SJSA1 (cell line): Measurements from ENCODE around the gene SH3RF3. TPM values are rescaled to one million over a fixed set of nuclear protein-coding genes. Genes with fewer than 3 reads are reported as not detected.

Experiments
- DNase-seq, 2 experiments: peaks; one replicate each; pipeline ENCODE4 v3.0.0-alpha.2; 2015 to 2020; ENCODE audit warnings: low spot score in 2 of 2, low read depth in 1 of 2
- H3K27ac ChIP-seq: fragments of 250-450 bp; sonication (Bioruptor Pico); 2 replicates; pipeline ENCODE4 v1.5.1; 2020; ENCODE audit warnings: mild to moderate bottlenecking, moderate library complexity
- H3K27me3 ChIP-seq: fragments of 250-450 bp; sonication (Bioruptor Pico); replicated peaks from 2 replicates; pipeline ENCODE4 v1.5.1; 2020; ENCODE audit warnings: mild to moderate bottlenecking, moderate library complexity
- H3K36me3 ChIP-seq: fragments of 250-450 bp; sonication (Bioruptor Pico); 2 replicates; pipeline ENCODE4 v1.5.1; 2020; ENCODE audit warnings: mild to moderate bottlenecking
- H3K4me1 ChIP-seq: fragments of 250-450 bp; sonication (Bioruptor Pico); replicated peaks from 2 replicates; pipeline ENCODE4 v1.6.1; 2021; ENCODE audit warnings: mild to moderate bottlenecking
- H3K4me3 ChIP-seq: fragments of 250-450 bp; sonication (Bioruptor Pico); 2 replicates; pipeline ENCODE4 v1.5.1; 2020; ENCODE audit warnings: mild to moderate bottlenecking
- H3K9me3 ChIP-seq: fragments of 250-450 bp; sonication (Bioruptor Pico); replicated peaks from 2 replicates; pipeline ENCODE4 v1.5.1; 2020; ENCODE audit warnings: mild to moderate bottlenecking
- total RNA-seq: library from RNA; depleted of rRNA; stranded (reverse); fragments of >200 nt; shearing (Covaris generic); gene quantifications from 2 replicates; pipeline ENCODE4 v1.2.3, GENCODE V29; 2014

SH3RF3 gene
- total RNA-seq, 1 experiment from 2014 or later = 6.1 TPM

GRCh38 chr2:109205447-109205846 is 76.4 kb downstream of the SH3RF3 start:
- no peaks in the 10 kb centered on the region for H3K27me3 ChIP-seq
- H3K36me3 ChIP-seq = no peaks in the 10 kb centered on the region
- no peak overlapping the region for H3K4me3 ChIP-seq
- H3K9me3 ChIP-seq = no peaks in the 10 kb centered on the region
- H3K27ac ChIP-seq = no peak overlapping the region
- H3K4me1 ChIP-seq = peaks cover 22% of the 10 kb centered on the region
- no peak for DNase-seq

GRCh38 chr2:109206569-109207146 is 77.7 kb downstream of the SH3RF3 start:
- no peak for DNase-seq
- H3K4me1 ChIP-seq = peaks cover 24% of the 10 kb centered on the region
- no peak overlapping the region for H3K4me3 ChIP-seq
- no peaks in the 10 kb centered on the region for H3K9me3 ChIP-seq
- no peak overlapping the region for H3K27ac ChIP-seq
- H3K27me3 ChIP-seq = no peaks in the 10 kb centered on the region
- no peaks in the 10 kb centered on the region for H3K36me3 ChIP-seq

DNA sequence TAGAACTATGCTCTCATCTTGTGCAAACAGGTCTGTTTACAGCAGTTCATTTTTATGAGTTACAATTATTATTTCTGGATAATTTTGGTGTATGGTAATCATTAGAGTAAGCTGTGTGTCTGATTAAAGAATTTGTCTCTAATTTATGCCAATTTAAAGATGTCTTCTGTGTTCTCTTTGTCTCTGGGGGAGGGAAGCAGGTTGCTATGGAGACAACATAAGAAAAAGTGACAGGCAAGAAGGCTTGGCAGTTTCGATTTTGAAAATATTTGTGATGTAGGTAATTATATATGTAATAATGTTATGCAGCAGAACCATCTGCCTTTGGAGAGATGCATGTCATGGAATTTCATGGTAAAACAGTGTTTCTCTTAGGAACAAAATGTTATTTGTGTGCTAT is 78.2 kb downstream of the SH3RF3 start:
- Histone ChIP-seq H3K4me3 (no peak overlapping the region), H3K4me1 (peaks cover 24% of the 10 kb centered on the region), H3K27me3 (no peaks in the 10 kb centered on the region), H3K36me3 (no peaks in the 10 kb centered on the region), H3K9me3 (no peaks in the 10 kb centered on the region), H3K27ac (no peak overlapping the region)
- no peak for DNase-seq

GRCh38 chr2:109208071-109208950 is 79.3 kb downstream of the SH3RF3 start:
- H3K9me3 ChIP-seq = no peaks in the 10 kb centered on the region
- no peak overlapping the region for H3K27ac ChIP-seq
- H3K4me3 ChIP-seq = no peak overlapping the region
- peaks cover 26% of the 10 kb centered on the region for H3K4me1 ChIP-seq
- H3K27me3 ChIP-seq = no peaks in the 10 kb centered on the region
- H3K36me3 ChIP-seq = no peaks in the 10 kb centered on the region
- no peak for DNase-seq

- Histone ChIP-seq H3K4me3 (no peak overlapping the region), H3K9me3 (no peaks in the 10 kb centered on the region), H3K27me3 (no peaks in the 10 kb centered on the region), H3K4me1 (peaks cover 32% of the 10 kb centered on the region), H3K36me3 (no peaks in the 10 kb centered on the region), H3K27ac (no peak overlapping the region)
- no peak for DNase-seq
Observed at GRCh38 chr2:109208951-109209335, 79.9 kb downstream of the SH3RF3 start.

- Histone ChIP-seq H3K4me3 (no peak overlapping the region), H3K4me1 (peaks cover 37% of the 10 kb centered on the region), H3K9me3 (no peaks in the 10 kb centered on the region), H3K27ac (no peak overlapping the region), H3K27me3 (no peaks in the 10 kb centered on the region), H3K36me3 (no peaks in the 10 kb centered on the region)
- peak in 1 of 2 experiments; percentile 38 for DNase-seq
Observed at GRCh38 chr2:109209412-109209811, 80.4 kb downstream of the SH3RF3 start.

- Histone ChIP-seq H3K4me1 (peaks cover 40% of the 10 kb centered on the region), H3K36me3 (no peaks in the 10 kb centered on the region), H3K27ac (no peak overlapping the region), H3K9me3 (no peaks in the 10 kb centered on the region), H3K4me3 (no peak overlapping the region), H3K27me3 (no peaks in the 10 kb centered on the region)
- no peak for DNase-seq
Observed at GRCh38 chr2:109209941-109210340, 80.9 kb downstream of the SH3RF3 start.

GRCh38 chr2:109210431-109211200 is 81.6 kb downstream of the SH3RF3 start:
- no peaks in the 10 kb centered on the region for H3K36me3 ChIP-seq
- H3K9me3 ChIP-seq = no peaks in the 10 kb centered on the region
- peaks cover 40% of the 10 kb centered on the region for H3K4me1 ChIP-seq
- H3K27me3 ChIP-seq = no peaks in the 10 kb centered on the region
- H3K4me3 ChIP-seq = no peak overlapping the region
- no peak for DNase-seq
- no peak overlapping the region for H3K27ac ChIP-seq

GRCh38 chr2:109211315-109211714 is 82.3 kb downstream of the SH3RF3 start:
- Histone ChIP-seq H3K9me3 (no peaks in the 10 kb centered on the region), H3K27me3 (no peaks in the 10 kb centered on the region), H3K4me1 (peaks cover 40% of the 10 kb centered on the region), H3K27ac (no peak overlapping the region), H3K36me3 (no peaks in the 10 kb centered on the region), H3K4me3 (no peak overlapping the region)
- no peak for DNase-seq

- no peak for DNase-seq
- Histone ChIP-seq H3K27me3 (no peaks in the 10 kb centered on the region), H3K4me3 (no peak overlapping the region), H3K27ac (no peak overlapping the region), H3K4me1 (peaks cover 51% of the 10 kb centered on the region), H3K36me3 (no peaks in the 10 kb centered on the region), H3K9me3 (no peaks in the 10 kb centered on the region)
Observed at GRCh38 chr2:109212836-109213563, 84.0 kb downstream of the SH3RF3 start.

GRCh38 chr2:109213646-109214433 is 84.8 kb downstream of the SH3RF3 start:
- DNase-seq = peak; percentile 73 to 74
- Histone ChIP-seq H3K36me3 (no peaks in the 10 kb centered on the region), H3K9me3 (no peaks in the 10 kb centered on the region), H3K27me3 (no peaks in the 10 kb centered on the region), H3K4me3 (no peak overlapping the region), H3K4me1 (peaks cover 55% of the 10 kb centered on the region), H3K27ac (no peak overlapping the region)

GRCh38 chr2:109214651-109215371 is 85.8 kb downstream of the SH3RF3 start:
- Histone ChIP-seq H3K4me1 (peaks cover 47% of the 10 kb centered on the region), H3K27ac (no peak overlapping the region), H3K9me3 (no peaks in the 10 kb centered on the region), H3K27me3 (no peaks in the 10 kb centered on the region), H3K36me3 (no peaks in the 10 kb centered on the region), H3K4me3 (no peak overlapping the region)
- DNase-seq = no peak
